Anterior cingulate cortex (tissue), 58 donors: ENCODE results near the gene C1orf167.
A peak's percentile ranks its signal among the peaks of the same experiment; 100 is the strongest.

Source experiments
- DNase-seq, 58 donors: peaks; one replicate each; lab custom pipeline; 2025; lab: John Stamatoyannopoulos, UW

The C1orf167 gene

GRCh38 chr1:11780380-11781147, 18.6 kb downstream of the C1orf167 start:
- no peak for DNase-seq

DNA sequence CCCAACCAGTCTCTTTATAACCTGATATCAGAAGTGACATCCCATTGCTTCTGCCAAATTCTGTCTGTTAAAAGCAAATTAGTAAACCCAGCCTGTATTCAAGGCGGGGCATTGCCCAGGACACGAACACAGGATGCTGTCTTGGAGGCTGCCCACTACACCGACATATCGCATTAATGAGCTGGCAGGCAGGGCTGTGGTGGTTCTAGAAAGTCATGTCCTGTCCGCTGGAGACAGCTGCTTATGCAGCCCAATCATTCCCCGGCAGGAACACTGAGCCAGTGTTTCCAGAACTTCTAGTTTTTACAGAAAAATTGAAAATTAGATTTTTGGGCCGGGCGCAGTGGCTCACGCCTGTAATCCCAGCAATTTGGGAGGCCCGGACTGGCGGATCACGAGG, 19.3 kb downstream of the C1orf167 start:
- DNase-seq: no peak

- no peak for DNase-seq
These were observed 20.2 kb downstream of the C1orf167 start for GRCh38 chr1:11782127-11782708.

GRCh38 chr1:11783556-11783955, 21.6 kb downstream of the C1orf167 start:
- no peak for DNase-seq

DNA sequence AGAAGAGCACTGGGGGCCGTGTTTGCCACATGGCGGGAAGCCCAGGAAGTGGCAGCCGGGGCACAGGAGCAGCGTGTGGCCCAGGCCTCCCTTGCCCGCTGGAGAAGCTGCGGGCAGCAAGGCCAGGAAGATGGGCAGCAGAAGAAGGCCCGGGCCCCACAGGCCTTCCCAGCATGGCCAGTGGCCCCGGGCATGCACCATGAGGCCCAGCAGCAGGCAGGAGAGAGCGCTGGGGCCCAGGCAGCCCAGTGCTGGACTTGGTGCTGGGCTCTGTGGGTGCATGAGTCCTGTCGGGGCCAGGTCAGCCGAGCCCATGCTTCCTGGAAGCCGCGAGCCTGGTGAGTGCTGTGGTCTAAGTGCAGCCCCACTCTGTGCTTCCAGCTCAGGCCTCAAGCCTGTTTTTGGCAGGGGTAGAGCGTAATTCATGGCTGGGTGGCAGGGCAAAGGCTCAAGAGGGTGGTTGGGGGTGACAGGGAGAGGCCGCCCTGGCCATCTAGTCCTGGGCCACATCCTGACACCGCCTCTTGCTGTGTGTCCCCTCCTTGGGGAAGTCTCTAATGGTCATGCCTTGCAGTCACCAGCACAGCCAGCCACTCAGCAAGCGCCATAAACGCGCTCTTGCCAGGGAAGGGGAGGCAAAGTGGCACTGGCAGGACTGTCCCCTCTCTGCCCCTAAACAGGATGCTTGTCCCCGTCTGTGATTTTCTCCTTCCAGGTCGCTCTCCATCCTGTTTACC, 22.4 kb downstream of the C1orf167 start:
- DNase-seq: no peak

- DNase-seq: peak in 42 of 58 donors; percentile 12 to 57 (median 32)
These were observed 23.2 kb downstream of the C1orf167 start for GRCh38 chr1:11784993-11785769.

DNA sequence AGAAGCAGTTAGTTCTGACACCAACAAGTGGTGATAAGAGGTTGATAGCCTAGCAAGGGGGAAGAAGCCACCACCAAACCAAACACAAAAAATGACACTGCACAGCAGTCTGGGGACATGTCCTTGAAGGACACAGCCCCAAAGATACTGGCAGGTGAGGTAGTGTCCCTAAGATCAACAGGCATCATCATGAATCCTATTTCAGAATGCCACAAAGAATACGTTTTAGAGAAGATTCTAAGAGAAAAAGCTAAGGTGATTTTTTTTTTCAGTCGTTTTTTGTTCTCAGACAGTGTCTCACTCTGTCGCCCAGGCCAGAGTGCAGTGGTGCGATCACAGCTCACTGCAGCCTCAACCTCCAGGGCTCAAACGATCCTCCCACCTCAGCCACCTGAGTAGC, 24.2 kb downstream of the C1orf167 start:
- no peak for DNase-seq

DNA sequence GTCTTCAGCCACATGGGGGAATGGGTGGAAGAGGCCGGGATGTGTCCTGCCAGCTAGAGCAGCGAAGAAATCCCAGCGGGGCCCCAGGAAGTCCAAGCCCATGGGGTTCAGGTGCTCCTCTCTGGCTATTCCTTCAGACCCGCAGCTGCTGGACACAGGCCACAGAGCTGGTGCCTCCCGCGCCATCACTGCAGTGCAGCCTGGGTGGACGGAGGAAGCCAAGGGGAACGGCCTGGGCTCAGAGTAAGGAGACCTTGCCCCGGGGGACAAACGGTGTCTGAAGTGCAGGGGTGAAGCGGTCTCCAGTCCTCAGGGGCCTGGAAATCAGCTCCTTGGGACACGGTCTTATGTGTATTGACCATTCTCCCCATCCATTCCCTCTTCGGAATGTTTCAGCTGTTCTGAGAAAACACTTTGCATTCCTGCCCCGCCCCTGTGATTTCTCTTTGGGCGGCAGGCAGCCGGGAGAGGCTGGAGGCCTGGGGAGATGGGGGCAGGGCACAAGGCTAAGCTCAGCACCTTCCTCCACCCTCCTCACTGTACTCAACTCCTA, 25.3 kb downstream of the C1orf167 start:
- DNase-seq: peak in 1 of 58 donors; percentile 16

DNA sequence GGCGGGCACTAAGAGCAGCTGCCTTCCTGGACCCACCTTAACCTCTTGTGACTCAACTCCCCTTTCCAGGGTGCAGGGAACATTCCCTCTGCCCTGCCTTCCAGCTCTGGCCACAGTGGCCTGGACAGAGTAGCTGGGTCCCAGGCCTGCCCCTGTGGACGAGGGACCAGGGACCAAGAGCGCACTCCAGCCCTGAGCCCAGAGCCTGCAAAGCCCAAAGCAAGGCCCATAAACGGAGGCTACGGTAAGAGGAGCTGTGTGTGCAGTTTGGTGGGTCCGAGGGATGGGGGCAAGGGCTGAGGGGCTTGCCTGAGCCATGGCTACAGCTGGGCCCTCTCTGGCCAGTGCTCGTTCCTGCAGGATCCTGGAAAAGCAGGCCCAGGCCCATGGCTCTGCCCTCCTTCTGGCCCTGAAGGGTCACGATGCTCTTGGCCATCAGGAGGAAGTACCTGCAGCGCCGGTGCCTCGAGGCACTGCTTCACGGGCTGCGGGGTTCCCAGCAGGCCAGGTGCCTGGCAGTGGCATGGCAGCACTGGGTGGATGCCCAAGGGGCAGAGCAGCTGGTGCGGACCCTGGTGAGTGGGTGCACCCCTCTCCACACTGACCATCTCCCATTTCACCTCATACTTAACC, 25.9 kb downstream of the C1orf167 start:
- DNase-seq: no peak

DNA sequence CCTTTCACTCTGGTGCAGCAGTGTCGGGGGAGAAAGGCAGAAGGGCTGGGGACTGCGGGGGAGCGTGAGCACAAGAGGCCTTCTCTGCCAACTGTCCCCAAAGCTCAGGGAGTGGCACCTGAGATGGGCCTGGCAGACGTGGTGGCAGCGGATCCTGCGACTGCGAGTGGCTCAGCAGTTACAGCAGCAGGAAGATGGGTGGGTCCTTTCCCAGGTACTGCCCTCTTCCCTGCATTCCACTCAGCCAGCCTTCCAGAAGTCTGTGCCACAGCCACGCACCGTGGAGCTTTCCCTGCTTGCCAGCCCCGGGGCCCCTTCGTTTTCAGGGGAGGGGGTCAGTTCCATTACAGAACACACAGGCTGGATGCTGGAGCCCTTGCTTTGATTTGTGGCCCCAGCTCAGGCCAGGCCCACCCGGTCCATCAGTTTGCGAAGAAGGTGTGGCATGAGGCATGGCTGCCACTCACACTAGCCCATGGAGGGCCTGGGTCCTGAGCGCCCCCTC, 26.6 kb downstream of the C1orf167 start:
- DNase-seq: no peak

GRCh38 chr1:11789126-11790067, 27.4 kb downstream of the C1orf167 start:
- DNase-seq: no peak

GRCh38 chr1:11790101-11790879, 28.3 kb downstream of the C1orf167 start:
- DNase-seq: no peak

DNA sequence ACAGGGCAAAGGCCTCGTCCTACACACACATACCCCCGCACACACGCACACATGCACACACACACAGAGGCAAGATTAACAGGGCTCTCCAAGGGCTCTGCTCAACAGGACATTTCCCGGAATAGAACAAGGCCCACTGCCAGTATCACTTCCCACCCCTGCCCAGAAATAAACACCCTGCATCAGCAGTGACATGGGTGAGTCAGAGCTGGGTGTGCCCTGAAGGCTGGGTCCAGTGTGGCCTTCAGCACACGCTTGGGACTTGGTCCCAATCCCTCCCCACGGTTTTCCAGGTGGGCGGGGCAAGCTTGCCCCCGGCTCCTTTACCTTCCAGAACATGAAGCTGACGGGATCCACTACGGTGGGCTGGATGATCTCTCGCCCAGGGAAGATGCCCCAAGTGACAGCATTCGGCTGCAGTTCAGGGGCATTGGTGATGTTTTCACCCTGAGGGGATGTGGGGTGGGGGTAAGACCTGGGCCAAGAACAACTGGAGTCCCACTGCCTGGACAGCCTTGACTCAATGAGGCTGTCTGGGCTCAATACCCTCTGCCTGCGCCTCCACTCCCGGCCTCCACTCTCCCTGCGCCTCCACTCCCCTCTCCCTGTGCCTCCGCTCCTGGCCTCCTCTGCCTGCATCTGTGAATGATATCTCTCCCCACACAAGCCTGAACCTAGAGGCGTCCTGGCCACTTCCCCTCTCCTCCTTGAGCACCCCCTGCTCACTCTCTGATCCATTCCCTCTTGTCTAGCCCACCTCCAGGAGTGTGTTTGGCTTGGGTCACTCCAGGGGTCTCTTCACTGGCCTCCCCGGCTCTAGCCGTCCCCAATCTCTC, 29.1 kb downstream of the C1orf167 start:
- peak in 53 of 58 donors; percentile 13 to 81 (median 55) for DNase-seq

DNA sequence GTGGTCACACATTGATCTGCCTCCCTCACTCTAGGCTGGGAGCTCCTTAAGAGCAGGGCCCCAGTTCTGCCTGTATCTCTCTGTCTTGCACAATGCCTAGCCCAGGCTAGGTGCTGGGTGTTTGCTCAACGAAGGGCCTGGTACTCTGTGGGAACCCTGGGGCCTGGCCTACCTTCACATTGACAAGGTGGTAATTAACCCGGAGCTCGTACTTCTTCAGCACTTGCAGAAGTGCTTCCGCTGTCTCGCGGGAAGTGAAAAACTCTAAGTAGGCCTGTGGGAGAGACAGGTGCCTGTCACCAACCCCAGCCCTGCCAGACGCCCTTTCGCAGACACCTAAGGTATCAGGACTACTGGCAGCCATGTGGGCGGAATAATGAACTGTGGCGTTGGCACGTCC, 30.1 kb downstream of the C1orf167 start:
- DNase-seq: no peak

GRCh38 chr1:11793819-11794218, 31.8 kb downstream of the C1orf167 start:
- DNase-seq: no peak

DNA sequence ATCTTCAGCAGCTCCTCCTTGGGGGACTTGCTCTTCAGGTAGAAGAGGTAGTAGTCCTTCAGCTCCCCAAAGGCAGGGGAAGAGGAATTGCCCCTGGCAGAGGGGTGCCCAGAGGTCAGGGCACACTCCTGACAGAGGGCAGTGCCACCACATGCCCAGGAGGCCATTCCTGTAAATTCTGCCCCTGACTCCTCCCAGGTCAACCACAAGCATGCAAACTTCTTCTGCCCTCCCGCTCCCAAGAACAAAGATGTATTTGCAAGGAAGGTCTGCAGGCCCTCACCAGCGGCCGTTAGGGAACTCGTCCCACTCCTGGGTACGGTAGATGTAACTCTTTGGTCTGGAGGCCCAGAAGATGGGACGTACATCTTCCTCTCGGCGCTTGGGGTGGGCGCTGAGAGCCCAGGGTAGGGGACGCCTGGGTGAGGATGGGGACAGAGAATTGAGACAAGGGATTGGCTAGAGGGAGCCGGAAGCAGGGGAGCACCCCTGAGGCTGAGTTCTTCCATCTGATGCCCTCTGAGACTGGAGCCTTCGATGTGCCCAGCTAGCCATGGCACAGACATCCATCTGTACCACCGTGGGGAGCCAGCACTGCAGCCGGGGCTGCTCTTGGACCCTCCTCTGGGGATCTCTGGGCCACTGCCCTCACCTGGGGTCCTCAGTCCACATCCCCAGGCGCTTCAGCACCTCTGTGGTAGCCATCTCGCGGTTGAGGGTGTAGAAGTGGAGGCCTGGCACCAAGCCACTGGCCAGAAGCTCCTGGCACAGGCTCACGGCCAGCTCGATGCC, 32.6 kb downstream of the C1orf167 start:
- DNase-seq: no peak
